ENCODE measurements around the gene SMCO2.

GRCh38 chr12:27500546-27500945 is 54.0 kb downstream of the SMCO2 start:
- TF ChIP-seq POLR2A (IDR thresholded peaks at IDR 0.05; ENCODE audit: low read depth, low read length): no peak
- no peak for TF ChIP-seq TAF1 (IDR thresholded peaks at IDR 0.05; ENCODE audit: low read depth, low read length)
- TF ChIP-seq POU2F2 (IDR thresholded peaks at IDR 0.05; ENCODE audit: low read depth, low read length): no peak
- no peak for TF ChIP-seq POLR2AphosphoS5 (IDR thresholded peaks at IDR 0.05; ENCODE audit: low read depth, low read length)

Data from GM12891 (cell line).